GM19463 (cell line): ENCODE data around the gene DDIT3.

ENCODE experiments used
- ATAC-seq: cut with Tn5 transposase; IDR thresholded peaks from one replicate; pipeline ENCODE4 v1.9.1; 2021; ENCODE audit warnings: mild to moderate bottlenecking, moderate library complexity; ENCODE audit not compliant: unreplicated experiment

DDIT3 gene

DNA sequence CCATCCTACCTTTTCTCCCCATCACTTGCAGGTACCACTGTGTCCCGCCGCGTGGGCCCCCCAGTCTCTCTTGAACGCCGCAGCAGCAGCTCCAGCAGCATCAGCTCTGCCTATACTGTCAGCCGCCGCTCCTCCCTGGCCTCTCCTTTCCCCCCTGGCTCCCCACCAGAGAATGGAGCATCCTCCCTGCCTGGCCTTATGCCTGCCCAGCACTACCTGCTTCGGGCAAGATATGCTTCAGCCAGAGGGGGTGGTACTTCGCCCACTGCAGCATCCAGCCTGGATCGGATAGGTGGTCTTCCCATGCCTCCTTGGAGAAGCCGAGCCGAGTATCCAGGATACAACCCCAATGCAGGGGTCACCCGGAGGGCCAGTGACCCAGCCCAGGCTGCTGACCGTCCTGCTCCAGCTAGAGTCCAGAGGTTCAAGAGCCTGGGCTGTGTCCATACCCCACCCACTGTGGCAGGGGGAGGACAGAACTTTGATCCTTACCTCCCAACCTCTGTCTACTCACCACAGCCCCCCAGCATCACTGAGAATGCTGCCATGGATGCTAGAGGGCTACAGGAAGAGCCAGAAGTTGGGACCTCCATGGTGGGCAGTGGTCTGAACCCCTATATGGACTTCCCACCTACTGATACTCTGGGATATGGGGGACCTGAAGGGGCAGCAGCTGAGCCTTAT is 49.9 kb downstream of the DDIT3 start:
- ATAC-seq = no peak

DNA sequence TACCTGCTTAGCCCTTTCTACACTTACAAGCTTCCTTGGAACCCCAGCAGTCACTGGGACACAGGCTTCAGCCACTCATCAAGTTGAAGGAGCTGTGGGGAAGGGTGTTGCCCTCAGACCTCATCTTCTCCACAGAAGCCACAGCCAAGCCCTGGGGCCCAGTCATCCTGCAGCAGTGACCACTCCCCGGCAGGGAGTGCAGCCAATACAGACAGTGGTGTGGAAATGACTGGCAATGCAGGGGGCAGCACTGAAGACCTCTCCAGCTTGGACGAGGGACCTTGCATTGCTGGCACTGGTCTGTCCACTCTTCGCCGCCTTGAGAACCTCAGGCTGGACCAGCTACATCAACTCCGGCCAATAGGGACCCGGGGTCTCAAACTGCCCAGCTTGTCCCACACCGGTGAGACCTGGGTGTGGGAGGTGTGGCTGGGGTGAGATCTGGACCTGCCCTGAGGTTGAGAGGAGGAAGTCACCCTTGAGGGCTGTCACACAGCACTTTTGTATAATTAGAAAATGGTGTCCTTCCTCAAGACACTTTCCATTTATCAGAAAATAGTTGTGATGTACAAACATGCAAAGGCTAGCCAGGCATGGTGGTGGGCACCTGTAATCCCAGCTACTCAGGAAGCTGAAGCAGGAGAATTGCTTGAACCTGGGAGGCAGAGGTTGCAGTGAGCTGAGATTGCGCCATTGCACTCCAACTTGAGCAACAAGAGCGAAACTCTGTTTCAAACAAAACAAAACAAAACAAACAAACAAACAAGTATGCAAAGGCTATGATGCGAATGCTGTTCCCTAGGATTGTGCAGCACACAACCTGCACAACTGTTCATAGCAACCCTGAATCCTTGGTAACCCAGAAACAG is 50.8 kb downstream of the DDIT3 start:
- no peak for ATAC-seq

DNA sequence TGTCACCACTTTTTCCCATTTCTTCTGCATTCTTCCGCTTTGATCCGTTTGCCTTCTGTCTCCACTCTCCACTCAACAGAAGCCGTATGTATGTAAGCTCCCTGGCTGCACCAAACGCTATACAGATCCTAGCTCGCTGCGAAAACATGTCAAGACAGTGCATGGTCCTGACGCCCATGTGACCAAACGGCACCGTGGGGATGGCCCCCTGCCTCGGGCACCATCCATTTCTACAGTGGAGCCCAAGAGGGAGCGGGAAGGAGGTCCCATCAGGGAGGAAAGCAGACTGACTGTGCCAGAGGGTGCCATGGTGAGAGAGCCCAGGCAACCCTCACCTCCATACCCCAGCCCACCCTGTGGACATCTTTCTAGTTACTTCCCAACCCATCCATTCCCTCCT is 52.4 kb downstream of the DDIT3 start:
- no peak for ATAC-seq

DNA sequence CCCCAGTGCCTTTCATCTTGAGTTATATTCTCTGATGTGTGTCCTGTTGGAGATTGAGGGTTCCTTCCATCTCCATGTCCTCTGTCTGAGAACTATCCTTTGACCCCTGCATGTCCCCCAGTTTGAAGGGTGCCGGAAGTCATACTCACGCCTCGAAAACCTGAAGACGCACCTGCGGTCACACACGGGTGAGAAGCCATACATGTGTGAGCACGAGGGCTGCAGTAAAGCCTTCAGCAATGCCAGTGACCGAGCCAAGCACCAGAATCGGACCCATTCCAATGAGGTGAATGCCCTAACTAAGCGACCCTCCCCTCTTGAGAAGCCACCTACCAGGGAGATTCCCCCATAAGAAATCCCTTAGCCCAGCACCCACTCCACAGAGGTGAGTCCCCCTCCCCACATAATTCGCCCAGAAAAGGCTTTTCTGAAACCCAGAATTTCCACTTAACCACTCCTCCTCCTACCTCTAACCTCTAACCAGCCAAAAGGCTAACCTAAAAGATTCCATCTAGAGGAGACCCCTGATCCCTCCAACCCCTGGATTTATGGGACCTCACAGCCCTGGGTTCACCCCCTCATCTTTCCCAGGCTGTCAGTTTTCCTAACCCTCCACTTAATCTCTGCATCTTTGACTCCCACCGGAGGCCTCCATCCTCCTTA is 53.0 kb downstream of the DDIT3 start:
- ATAC-seq = no peak
